Stimulated activated CD4-positive, alpha-beta T cell treated with anti-CD3 and anti-CD28 coated beads, Interleukin-2, amount 100 ng/mL, for 24 hours (primary cell): Measurements from ENCODE around the gene NAA25.

Experiments
- DNase-seq, 2 donors: peaks; one replicate each; pipeline ENCODE4 v3.0.0-alpha.2; 2020

The NAA25 gene

DNA sequence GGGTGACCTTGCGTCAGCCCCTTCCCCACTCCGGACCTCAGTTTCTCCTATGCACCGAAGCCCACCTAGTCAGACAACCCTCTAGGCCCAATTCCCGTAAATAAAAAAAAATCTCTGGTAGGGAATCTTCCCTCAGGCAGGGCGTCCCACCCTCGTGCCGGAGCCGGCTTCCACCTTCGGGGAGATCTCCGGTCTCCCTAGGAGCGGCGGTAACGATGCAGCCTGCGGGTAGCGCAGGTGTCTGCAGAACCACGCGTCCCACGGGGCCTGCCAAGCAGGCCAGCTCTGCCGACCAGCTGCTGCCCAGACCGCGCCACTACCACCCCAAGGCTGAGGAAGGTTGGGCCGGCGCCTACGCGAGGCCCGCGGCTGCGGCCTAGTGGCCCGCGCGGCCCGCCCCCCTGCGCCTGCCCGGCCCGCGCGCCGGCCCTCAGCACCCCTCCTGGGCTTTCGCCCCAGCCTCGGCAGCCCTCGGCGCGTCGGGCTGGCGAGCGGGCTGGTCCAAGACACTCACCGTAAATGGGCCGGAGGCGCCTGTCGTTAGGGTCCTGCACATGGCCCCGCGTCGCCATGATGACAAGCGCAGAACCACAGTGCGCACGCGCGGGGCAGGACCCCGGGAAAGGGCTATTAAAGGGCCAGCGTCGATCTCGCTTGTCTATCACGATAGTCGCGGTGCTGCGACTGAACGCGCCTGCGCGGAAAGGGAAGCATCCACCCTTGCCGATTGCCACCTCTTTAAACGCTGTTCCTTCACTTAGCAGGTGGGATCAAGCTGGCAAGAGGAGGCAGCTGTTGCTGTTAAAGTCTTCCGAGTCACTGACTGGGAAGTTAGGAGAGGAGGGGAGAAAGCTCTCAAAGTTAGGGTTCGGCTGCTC, at the start of gene NAA25:
NAA25 (minus strand) TSS at position 582 of the 878 bp plus-strand sequence; CDS start at position 572, 10 bp downstream.
- DNase-seq, result peak; percentile 89 to 91

DNA sequence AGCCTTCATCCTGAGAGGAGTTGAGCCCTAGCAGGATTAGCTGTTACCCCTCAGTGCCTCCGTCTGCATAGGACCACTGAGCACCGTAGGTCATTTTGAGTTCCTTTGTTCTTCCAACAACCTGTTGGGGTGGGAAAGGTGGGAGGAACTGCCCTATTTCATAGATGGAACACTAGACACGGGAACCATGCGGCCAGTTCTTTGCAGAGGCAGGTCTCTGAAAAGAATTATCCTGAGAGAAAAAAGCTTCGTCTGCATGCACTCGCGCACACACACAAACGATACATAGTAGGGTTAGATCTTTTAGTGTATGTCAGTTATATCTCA, 45.3 kb upstream of the NAA25 start:
- no peak for DNase-seq

DNA sequence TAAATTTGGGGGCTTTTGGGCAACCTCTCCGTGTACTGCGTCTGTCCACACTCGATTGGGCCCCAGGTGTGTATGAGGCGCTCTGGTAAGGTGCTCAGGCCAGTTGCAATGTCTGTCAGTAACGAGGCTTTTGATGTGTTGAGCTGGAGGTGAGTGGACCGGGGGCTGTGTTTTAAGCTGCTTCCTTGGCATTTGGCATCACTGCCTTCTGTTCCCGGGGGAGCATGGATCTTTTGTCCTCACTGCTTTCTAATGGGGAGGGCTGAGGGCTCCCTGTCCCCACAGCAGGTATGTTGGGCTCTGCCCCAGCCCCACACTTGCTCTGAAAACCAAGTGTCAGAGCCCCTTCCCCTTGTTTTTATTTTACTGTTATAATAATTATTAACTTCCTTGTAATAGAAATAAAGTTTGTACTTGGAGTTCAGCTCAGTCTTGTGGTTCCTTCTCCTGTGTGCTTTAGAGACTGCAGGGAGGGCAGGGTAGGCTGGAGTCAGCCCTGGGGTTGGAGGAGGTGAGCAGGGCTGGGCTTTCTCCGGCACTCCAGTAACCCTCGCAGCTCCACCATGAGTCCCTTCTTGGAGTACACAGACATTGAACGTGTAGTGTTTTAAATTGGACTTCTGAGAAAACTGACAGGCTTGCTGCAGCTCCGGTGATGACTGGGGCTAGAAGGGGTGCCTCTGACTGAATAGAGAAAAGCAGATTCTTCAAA, 44.8 kb upstream of the NAA25 start:
- DNase-seq, result no peak

DNA sequence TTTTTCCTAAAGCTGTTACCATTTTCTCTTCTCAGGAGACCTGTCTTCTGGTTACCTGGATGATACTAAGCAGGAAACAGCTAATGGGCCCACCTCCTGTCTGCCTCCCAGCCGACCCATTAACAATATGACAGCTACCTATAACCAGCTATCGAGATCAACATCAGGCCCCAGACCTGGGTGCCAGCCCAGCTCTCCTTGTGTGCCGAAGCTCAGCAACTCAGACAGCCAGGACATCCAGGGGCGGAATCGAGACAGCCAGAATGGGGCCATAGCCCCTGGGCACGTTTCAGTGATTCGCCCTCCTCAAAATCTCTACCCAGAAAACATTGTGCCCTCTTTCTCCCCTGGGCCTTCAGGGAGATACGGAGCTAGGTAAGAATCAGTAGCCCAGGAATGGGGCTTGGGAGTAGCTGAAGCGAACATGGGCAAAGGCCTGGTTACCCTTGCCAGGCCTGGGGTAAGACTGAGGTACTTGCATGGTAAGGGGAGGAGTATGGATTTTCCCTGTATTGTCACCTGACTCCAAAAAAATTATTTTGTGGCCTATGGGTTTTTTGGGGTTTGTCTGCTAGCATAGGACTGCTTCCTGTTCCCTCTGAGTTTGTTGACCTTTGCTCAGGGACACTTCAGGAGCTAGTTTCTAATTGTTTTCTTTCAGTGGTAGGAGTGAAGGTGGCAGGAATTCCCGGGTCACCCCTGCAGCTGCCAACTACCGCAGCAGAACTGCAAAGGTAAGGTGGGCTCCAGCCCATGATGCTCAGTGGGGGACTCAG, 43.4 kb upstream of the NAA25 start:
- DNase-seq, result no peak

DNA sequence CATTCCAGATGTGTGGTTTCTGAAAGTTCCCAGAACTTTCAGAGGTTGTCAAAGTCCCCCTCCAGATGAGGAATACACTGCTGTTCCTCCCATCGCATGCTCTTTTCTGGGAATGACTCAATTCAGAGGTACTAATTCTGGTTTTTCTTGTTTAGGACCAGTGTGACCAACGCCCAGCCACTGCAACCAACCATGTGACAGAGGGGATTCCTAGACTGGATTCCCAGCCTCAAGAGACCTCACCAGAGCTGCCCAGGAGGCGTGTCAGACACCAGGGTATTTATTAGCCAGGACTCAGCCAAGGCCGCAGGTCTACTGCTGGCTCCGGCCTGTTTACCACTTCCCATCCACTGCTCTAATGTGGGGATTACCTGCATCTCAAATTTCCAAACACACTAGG, 41.0 kb upstream of the NAA25 start:
- no peak for DNase-seq

DNA sequence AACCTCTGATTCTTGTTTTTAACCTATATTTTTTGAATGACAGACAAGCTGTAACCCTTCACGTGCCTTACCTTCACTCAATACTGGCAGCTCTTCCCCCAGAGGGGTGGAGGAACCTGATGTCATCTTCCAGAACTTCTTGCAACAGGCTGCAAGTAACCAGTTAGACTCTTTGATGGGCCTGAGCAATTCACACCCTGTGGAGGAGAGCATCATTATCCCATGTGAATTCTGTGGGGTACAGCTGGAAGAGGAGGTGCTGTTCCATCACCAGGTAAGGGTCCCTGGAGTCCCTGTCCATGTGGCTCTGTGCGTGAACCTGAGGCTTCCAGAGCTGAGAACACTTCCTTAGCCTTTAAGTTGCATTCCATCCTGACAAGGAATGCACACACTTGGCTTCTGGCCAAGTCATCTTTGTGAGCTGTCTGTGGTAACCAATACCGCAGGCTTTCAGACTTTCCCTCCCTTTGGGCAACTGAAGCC, 39.5 kb upstream of the NAA25 start:
- peak in 1 of 2 donors; percentile 6 for DNase-seq

DNA sequence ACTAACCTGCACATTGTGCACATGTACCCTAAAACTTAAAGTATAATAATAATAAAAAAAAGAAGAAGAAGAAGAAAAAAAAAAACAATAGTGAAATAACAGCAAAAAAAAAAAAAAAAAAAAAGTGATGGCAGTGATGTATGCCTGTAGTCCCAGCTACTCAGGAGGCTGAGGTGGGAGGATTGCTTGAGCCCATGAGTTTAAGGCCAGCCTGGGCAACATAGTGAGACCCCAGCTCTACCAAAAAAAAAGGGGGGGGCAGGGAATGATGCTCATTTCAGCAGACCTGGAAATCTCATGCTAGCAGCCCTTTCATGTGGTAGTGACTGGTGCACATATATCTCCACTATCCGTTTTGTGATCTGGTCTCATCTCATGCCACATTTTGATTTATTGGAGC, 37.5 kb upstream of the NAA25 start:
- no peak for DNase-seq

DNA sequence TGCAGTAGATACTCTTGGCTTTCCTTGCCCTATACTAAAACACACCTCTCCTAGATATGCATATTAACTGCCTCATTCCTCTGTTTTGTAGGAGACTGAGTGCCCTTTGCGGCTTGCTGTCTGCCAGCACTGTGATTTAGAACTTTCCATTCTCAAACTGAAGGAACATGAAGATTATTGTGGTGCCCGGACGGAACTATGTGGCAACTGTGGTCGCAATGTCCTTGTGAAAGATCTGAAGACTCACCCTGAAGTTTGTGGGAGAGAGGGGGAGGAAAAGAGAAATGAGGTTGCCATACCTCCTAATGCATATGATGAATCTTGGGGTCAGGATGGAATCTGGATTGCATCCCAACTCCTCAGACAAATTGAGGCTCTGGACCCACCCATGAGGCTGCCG, 32.1 kb upstream of the NAA25 start:
- DNase-seq, result no peak

DNA sequence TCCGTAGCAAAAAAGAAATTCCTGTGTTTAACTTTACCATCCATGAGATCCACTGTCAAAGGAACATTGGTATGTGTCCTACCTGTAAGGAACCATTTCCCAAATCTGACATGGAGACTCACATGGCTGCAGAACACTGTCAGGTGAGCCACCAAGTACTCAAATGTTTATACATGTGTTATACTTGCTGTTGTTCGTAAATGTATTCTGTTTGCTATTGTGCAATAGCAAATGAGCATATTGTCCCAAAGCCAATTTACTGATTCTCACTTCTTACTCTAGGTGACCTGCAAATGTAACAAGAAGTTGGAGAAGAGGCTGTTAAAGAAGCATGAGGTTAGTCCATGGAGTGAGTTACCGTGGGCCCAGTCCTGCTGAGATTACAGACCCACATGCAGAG, 26.1 kb upstream of the NAA25 start:
- no peak for DNase-seq

DNA sequence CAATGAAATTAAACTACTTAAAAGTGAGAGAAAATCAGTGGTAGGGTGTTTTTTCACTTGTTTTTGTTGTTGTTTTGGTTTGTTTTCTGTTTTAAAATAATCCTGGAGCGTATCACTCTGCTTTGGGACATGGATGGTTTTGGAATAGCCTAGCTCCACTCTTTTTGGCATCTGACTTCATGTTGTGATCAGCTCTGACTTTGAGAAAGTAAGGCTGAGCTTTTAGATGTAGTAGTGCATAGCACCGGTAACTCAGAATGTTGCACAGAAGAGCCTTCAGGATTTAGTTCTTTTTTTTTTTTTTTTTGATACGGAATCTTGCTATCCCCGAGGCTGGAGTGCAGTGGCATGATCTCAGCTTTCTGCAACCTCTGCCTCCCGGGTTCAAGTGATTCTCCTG, 24.8 kb upstream of the NAA25 start:
- no peak for DNase-seq

DNA sequence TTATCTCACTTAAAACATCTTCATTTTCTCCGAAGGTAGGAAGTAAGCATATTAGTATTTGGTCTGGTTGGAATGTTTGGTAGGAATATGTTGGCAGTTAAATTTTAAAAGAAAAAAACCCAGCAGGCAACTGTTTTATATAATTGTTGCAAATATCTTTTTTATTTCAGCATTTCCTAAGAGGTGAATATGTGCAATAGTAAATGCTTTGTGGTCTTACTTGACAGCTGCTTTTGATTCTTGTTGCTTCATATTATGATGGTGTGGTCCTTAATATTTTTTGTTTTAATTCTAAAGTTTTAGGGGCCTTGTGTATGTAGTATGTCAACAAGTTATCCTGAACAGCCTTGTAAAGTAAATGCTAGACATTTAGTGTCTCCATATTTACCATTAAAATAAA, 23.1 kb upstream of the NAA25 start:
- no peak for DNase-seq

DNA sequence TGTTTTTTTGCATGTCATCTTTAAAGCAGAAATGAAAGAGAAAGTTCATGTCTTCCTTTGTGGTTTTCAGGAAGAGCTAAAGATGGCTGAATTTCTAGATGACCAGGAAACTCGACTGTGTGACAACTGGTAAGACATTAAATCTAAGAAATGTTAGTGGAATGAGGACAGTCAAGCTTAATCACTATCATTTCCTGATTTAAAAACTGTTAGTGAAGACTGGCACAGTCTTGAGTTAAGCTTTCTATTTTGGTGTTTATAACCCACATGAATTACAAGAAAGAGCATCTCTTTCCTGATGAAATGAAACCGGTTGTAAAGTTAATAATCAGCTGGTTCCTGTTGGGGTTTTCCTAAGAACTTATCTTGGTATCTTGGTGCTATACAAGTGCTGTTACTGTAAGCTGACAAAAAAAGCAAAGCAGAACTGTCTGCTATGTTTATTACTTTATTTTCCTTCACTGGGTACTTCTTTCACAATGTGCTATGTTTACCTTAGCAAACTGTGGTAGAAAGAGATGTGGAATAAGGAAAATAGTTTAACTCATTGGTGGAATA, 21.9 kb upstream of the NAA25 start:
- DNase-seq, result no peak

DNA sequence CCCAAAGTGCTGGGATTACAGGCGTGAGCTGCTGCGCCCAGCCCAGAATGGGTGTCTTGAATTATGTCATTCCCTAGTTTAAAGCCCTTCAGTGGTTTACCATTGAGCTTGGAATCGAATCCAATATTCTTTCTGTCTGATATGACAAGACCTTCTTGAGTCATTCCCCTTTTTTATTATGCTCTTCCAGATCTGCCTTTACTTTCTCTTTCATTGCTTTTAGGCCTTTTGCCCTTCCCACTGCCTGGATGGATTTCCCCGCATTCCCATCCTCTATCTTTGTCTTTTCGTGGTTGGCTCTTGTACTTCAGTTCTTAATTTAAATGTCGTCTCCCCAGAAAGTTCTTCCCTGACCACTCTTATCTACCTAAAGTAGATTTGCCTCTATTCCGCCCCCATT, 18.3 kb upstream of the NAA25 start:
- no peak for DNase-seq

DNA sequence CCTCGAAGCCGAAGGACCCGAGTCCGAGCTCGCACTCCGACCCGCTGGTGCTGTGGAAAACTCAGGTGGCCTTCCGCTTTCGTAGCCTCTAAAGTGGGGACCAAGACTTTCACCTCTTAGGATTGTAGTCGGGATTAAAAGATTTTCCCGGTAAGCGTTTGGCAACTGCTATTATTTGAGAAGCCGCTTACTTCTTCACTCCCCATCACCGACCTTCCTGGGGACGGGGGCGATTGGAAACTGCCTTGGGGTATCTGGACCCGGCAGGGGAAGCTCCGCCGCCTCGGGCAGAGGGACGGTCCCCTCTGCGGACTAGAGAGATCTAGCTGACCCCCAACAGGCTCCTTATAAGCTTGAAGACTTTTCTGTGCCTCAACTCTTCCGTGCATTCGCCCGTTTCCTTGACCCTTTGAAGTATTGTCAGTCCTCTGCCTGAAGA, 17.4 kb upstream of the NAA25 start:
- DNase-seq, result no peak

DNA sequence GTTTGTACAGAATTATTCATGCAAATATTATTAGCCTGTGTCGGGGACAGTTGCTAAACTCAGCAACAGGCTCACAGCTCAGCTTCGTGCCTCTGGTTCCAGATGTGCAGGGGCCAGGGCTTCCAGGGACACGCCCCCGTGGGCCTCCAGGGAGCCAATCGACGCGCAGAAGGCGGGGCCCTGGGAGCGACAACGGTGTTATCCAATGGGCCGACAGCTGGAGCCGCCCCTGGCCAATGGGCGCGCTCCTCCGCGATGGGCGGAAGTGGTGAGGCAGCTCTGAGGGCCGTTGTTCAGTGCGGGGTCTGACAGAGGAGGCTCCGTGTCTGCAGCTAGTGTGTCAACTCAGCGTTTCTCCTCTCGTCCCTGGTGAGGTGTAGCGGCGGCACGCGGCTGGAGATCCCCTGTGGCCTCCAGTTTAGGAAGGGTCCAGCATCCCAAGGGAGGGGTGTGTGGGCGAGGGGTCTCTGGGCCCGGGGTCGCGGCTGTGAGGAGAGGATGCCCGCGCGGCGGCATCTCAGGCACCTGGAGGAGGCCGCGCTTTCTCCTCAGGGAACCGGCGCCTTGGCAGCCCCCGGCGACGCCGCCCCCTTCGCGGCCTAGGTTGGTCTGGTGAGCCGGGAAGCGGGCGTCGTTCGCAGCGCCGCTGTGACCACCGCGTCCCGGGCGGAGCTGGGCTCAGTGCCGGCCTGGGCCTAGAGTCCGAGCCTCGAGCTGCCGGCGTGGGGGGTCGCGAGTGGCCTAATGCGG, 16.8 kb upstream of the NAA25 start, which contains the start of gene TRAFD1:
TRAFD1 (plus strand) TSS at position 311 of the 750 bp plus-strand sequence. CDS start 4,963 bp downstream, outside the sequence.
- peak; percentile 98 to 99 for DNase-seq

DNA sequence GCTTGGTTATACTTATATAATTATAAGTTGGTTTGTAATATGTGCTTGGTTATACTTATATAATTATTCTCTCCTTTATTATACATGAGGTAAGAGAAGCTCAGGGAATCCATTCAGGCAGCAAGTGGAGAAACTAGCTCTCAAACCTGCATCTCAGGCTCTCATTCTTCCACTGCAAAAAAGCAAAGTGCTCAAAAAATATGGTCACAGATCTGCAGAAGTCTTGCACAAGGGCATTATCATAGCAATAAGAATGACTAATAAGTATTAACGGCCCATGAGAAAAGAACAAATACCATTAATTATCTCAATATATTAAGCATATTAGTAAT, 16.3 kb upstream of the NAA25 start:
- no peak for DNase-seq

DNA sequence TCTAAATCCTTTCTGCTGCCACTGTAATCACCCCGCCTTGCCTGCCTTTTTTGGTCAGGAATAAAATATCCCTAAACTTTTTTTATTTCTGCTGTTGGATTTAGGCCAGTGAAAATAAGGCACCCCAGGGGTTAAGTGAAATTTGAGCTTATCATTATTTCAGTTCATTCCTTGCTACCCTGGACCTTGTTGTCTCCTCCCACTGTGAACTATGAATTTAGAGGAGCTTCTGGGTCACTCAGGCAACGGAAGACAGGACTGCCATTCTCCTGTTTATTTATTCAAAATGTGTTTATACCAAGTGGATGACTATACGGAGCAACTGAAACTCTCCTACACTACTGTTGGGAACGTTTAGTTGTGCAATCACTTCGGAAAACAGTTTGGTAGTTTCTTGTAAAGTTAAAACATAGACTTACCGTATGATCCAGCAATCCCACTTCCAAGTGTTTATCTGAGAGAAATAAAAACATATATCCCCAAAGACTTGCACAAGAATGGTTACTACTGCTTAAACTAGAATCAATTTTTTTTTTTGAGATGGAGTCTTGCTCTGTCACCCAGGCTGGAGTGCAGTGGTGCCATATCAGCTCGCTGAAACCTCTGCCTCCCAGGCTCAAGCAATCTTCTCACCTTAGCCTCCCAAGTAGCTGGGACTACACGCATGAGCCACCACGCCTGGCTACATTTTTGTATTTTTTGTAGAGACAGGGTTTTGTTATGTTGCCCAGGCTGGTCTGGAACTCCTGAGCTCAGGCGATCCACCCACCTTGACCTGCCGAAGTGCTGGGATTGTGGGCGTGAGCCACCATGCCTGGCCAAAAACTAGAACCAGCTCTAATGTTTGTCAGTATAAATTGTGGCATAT, 14.5 kb upstream of the NAA25 start:
- no peak for DNase-seq

DNA sequence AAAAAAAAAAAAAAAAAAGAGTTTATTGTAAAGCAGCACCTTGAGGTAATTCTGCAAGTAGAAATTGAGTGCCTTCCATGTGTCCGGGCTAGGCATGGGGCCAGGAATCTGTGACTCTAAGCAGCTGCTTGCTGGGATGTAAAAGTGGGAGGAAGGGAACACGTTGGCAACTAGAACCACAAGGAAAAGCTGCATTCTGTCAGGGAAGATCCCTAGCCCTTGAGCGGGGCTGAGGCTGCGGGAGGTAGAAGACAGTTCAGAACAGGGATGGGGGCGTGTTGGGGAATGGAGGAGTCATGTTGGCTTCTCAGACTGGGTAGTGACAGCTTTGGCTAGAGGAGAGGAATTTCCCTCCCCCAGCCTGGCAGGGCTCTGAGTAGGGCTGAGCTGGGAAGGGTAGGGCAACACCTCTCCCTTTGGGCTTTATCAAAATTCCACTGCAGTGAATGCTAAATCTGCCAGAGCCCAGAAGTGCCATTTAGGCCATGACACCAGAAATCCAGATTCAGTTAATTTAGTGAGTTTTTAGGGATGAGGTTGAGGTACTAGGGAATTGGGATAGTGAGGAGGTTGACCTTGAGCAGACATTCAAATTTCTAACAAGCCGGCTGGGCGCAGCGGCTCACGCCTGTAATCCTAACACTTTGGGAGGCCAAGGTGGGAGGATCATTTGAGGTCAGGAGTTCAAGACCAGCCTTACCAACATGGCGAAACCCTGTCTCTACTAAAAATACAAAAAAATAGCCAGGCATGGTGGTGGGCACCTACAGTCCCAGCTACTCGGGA, 13.4 kb upstream of the NAA25 start:
- no peak for DNase-seq

DNA sequence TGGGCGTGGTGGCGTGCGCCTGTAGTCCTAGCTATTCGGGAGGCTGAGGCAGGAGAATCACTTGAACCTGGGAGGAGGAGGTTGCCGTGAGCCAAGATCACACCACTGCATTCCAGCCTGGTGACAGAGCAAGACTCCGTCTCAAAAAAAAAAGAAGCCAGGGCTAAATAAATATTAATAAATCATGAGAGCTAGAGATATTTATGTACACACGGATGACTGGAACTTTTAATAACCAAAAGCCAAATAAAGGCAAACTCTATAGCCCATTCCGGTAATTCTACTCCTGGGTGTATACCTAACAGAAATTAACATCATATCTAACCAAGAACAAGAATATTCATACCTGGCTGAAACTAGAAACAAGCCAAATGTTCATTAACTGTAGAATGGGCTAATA, 9.1 kb upstream of the NAA25 start:
- DNase-seq, result no peak
